ENCODE data around the gene KCNMA1. TPM values are rescaled to one million over a fixed set of nuclear protein-coding genes. Genes with fewer than 3 reads are reported as not detected.

The KCNMA1 gene
- total and polyA plus RNA-seq, 9 of the 15 experiments (the other 6 are each of a cell fraction or from before 2014, with no cell fraction given): 0.01 to 0.95 (median 0.15) TPM; not detected in 4

DNA sequence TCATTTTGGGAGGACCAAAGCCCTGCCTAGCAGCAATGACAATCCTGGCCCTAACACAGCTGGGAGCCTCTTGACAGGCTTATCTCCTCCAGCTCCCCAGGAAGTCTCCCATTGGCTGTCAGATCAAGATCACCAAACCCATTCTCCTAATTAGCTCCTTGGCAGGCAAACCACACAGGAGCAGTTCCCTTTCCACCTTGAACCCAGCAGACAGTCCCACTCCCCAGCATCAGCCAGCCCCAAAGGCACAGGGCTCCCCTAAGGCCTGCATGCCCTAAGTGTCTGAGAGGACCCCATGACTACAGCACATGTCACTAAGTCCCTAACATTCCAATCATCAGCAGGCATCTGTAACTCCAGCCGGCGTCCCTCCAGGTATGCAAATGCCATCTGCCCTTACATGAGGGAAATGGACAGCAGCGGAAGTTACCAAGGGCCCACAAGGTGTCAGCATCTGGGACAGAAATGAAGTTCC is 348.5 kb downstream of the KCNMA1 start (continued):
- TF ChIP-seq, protein P1, sequence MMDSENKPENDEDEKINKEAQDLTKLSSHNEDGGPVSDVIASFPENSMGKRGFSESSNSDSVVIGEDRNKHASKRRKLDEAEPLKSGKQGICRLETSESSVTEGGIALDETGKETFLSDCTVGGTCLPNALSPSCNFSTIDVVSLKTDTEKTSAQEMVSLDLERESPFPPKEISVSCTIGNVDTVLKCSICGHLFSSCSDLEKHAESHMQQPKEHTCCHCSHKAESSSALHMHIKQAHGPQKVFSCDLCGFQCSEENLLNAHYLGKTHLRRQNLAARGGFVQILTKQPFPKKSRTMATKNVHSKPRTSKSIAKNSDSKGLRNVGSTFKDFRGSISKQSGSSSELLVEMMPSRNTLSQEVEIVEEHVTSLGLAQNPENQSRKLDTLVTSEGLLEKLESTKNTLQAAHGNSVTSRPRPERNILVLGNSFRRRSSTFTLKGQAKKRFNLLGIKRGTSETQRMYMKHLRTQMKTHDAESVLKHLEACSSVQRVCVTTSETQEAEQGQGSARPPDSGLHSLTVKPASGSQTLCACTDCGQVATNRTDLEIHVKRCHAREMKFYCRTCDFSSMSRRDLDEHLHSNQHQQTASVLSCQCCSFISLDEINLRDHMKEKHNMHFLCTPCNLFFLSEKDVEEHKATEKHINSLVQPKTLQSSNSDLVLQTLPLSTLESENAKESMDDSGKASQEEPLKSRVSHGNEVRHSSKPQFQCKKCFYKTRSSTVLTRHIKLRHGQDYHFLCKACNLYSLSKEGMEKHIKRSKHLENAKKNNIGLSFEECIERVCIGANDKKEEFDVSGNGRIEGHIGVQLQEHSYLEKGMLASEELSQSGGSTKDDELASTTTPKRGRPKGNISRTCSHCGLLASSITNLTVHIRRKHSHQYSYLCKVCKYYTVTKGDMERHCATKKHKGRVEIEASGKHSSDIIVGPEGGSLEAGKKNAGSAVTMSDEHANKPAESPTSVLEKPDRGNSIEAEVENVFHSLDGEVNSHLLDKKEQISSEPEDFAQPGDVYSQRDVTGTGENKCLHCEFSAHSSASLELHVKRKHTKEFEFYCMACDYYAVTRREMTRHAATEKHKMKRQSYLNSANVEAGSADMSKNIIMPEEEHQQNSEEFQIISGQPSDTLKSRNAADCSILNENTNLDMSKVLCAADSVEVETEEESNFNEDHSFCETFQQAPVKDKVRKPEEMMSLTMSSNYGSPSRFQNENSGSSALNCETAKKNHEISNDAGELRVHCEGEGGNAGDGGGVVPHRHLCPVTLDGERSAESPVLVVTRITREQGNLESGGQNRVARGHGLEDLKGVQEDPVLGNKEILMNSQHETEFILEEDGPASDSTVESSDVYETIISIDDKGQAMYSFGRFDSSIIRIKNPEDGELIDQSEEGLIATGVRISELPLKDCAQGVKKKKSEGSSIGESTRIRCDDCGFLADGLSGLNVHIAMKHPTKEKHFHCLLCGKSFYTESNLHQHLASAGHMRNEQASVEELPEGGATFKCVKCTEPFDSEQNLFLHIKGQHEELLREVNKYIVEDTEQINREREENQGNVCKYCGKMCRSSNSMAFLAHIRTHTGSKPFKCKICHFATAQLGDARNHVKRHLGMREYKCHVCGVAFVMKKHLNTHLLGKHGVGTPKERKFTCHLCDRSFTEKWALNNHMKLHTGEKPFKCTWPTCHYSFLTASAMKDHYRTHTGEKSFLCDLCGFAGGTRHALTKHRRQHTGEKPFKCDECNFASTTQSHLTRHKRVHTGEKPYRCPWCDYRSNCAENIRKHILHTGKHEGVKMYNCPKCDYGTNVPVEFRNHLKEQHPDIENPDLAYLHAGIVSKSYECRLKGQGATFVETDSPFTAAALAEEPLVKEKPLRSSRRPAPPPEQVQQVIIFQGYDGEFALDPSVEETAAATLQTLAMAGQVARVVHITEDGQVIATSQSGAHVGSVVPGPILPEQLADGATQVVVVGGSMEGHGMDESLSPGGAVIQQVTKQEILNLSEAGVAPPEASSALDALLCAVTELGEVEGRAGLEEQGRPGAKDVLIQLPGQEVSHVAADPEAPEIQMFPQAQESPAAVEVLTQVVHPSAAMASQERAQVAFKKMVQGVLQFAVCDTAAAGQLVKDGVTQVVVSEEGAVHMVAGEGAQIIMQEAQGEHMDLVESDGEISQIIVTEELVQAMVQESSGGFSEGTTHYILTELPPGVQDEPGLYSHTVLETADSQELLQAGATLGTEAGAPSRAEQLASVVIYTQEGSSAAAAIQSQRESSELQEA (IDR thresholded peaks at IDR 0.05; ENCODE audit: low read depth): no peak
- TF ChIP-seq E2F3 (CRISPR knock-in tag; IDR thresholded peaks at IDR 0.05): no peak
- TF ChIP-seq PHB2 (IDR thresholded peaks at IDR 0.05; ENCODE audit: low read depth): no peak
- TF ChIP-seq, protein P2, sequence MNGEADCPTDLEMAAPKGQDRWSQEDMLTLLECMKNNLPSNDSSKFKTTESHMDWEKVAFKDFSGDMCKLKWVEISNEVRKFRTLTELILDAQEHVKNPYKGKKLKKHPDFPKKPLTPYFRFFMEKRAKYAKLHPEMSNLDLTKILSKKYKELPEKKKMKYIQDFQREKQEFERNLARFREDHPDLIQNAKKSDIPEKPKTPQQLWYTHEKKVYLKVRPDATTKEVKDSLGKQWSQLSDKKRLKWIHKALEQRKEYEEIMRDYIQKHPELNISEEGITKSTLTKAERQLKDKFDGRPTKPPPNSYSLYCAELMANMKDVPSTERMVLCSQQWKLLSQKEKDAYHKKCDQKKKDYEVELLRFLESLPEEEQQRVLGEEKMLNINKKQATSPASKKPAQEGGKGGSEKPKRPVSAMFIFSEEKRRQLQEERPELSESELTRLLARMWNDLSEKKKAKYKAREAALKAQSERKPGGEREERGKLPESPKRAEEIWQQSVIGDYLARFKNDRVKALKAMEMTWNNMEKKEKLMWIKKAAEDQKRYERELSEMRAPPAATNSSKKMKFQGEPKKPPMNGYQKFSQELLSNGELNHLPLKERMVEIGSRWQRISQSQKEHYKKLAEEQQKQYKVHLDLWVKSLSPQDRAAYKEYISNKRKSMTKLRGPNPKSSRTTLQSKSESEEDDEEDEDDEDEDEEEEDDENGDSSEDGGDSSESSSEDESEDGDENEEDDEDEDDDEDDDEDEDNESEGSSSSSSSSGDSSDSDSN (IDR thresholded peaks at IDR 0.05; ENCODE audit: borderline replicate concordance in 1 of 2, low read depth in 2 of 2, low read length in 2 of 2): no peak
- TF ChIP-seq SRSF1 (IDR thresholded peaks at IDR 0.05; ENCODE audit: low read depth, low read length): no peak
- no peak for TF ChIP-seq IFI16 (CRISPR knock-in tag; IDR thresholded peaks at IDR 0.05)
- TF ChIP-seq NR4A1 (CRISPR knock-in tag; IDR thresholded peaks at IDR 0.05): no peak
- TF ChIP-seq NR4A1 (tag; IDR thresholded peaks at IDR 0.05): no peak
